Lung (tissue), 12 donors: Measurements from ENCODE around the gene SETBP1. TPM values are rescaled to one million over a fixed set of nuclear protein-coding genes. Genes with fewer than 3 reads are reported as not detected.

Source experiments
- ATAC-seq: fragments of 200-7000 bp; cut with Tn5 transposase; one replicate; pipeline ENCODE4 v1.9.1; 2020; ENCODE audit warnings: moderate number of reproducible peaks; ENCODE audit not compliant: insufficient read depth, low FRiP score
- DNase-seq, 3 donors: peaks; one replicate each; pipeline ENCODE4 v3.0.0-alpha.2; 2013 to 2017
- H3K27ac ChIP-seq, 2 donors: one replicate each; pipeline ENCODE4 v1.5.1; 2013; ENCODE audit warnings: mild to moderate bottlenecking in 2 of 2, moderate library complexity in 2 of 2, control low read depth in 1 of 2, inconsistent platforms in 1 of 2, low read depth in 1 of 2, low read length in 1 of 2
- H3K27me3 ChIP-seq, 3 donors: one replicate each; pipeline ENCODE4 v1.5.1; 2013; ENCODE audit warnings: low read length in 2 of 3; ENCODE audit not compliant: control insufficient read depth in 3 of 3, insufficient read depth in 3 of 3
- H3K36me3 ChIP-seq, 4 donors: one replicate each; pipeline ENCODE4 v1.5.1; 2013; ENCODE audit warnings: low read length in 4 of 4, mild to moderate bottlenecking in 1 of 4, moderate library complexity in 1 of 4; ENCODE audit not compliant: control insufficient read depth in 4 of 4, insufficient read depth in 4 of 4
- H3K4me1 ChIP-seq, 5 donors: one replicate each; pipeline ENCODE4 v1.5.1; 2013; ENCODE audit warnings: low read length in 5 of 5, mild to moderate bottlenecking in 2 of 5, moderate library complexity in 1 of 5; ENCODE audit not compliant: control insufficient read depth in 5 of 5, insufficient read depth in 5 of 5
- H3K4me3 ChIP-seq: one replicate; pipeline ENCODE4 v1.5.1; 2013; ENCODE audit warnings: mild to moderate bottlenecking, control low read depth, moderate library complexity
- H3K9ac ChIP-seq, 2 donors: one replicate each; pipeline ENCODE4 v1.5.1; 2013; ENCODE audit warnings: low read length in 2 of 2, control low read depth in 1 of 2; ENCODE audit not compliant: insufficient read depth in 1 of 2
- H3K9me3 ChIP-seq, 4 donors: one replicate each; pipeline ENCODE4 v1.5.1; 2013; ENCODE audit warnings: low read length in 3 of 4, mild to moderate bottlenecking in 1 of 4, moderate library complexity in 1 of 4; ENCODE audit not compliant: control insufficient read depth in 4 of 4, insufficient read depth in 3 of 4
- WGBS, 2 donors: extraction: QIAGEN DNeasy Blood & Tissue Kit; methylation state at CpG; one replicate each; pipeline ENCODE4 v1.1.7; 2013; 5-methylcytosine and 5-hydroxymethylcytosine counted together
- polyA plus RNA-seq, 2 donors: library from polyadenylated mRNA; stranded (reverse); fragments of 200-250 nt; gene quantifications; one replicate each; pipeline ENCODE4 v1.2.1, GENCODE V29; 2013
- total RNA-seq, 2 donors: library from RNA; depleted of rRNA in 1 of 2; stranded (reverse); fragments of >200 nt in 1 of 2; gene quantifications; one replicate each; pipeline ENCODE4 v1.2.1, GENCODE V29; 2014 to 2021
- TF ChIP-seq, protein P1 (sequence below): IDR thresholded peaks from 2 replicates; pipeline ENCODE4 v1.5.1; 2012; ENCODE audit warnings: mild to moderate bottlenecking; ENCODE audit errors: control extremely low read depth, extremely low read depth
- donor health status: control.
- donor health status: control.
- donor health status: Bipolar disorder and iron deficiency.
- donor health status: healthy.
- donor health status: DM: yes; HTN: yes; CAD: no.

SETBP1 gene
- total and polyA plus RNA-seq, 4 donors = 1.6 to 43.8 (median 16.6) TPM

DNA sequence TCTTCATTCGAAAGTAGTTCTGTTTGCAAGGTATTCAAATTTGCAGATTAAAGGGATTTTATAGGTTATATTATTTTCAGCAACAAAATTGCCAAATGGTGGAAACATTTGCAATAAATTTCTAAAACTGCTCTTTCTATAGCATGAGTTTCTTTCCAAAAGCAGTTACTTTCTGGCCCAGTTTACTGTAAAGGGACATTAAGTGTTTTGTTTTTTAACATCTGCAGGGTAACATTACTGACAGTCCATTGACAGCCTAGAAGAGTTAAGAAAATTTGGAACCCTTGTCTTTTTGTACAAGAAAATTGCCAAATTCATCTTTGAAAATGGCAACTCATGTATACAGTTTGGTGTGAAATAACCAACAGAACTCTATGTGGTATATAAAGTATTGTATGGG is 375.1 kb downstream of the SETBP1 start:
- Histone ChIP-seq H3K4me1 (peaks cover 0 to 63% (median 8%) of the 10 kb centered on the region in 5 donors), H3K36me3 (no peaks in the 10 kb centered on the region), H3K4me3 (no peak overlapping the region), H3K27me3 (no peaks in the 10 kb centered on the region), H3K9ac (no peak overlapping the region), H3K9me3 (no peaks in the 10 kb centered on the region), H3K27ac (no peak overlapping the region)
- TF ChIP-seq, protein P1, sequence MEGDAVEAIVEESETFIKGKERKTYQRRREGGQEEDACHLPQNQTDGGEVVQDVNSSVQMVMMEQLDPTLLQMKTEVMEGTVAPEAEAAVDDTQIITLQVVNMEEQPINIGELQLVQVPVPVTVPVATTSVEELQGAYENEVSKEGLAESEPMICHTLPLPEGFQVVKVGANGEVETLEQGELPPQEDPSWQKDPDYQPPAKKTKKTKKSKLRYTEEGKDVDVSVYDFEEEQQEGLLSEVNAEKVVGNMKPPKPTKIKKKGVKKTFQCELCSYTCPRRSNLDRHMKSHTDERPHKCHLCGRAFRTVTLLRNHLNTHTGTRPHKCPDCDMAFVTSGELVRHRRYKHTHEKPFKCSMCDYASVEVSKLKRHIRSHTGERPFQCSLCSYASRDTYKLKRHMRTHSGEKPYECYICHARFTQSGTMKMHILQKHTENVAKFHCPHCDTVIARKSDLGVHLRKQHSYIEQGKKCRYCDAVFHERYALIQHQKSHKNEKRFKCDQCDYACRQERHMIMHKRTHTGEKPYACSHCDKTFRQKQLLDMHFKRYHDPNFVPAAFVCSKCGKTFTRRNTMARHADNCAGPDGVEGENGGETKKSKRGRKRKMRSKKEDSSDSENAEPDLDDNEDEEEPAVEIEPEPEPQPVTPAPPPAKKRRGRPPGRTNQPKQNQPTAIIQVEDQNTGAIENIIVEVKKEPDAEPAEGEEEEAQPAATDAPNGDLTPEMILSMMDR = no peak
- ATAC-seq (no peak), DNase-seq (peak in 2 of 3 donors; percentile 81 to 82)
- 92 to 96% methylated on average over 1 of the region's 1 CpG for WGBS, 2 donors

DNA sequence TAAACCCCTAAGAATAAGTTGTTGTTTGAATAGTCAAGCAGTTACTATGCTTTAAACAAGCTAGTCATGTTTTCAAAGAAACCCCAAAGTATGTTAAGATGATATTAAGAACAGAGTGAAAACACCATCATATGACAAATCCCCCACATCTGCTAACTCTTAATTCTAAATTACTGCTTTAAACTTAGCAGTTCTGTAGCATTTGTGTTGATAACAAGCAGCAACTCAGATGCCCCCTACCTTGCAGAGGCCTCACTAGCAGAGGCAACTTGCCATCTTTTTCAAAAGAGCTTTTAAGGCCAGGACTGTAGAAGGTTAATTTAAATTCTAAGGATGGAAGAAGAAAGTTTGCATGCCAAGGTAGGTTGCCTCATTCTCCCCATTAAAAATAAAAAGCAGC is 376.2 kb downstream of the SETBP1 start:
- Histone ChIP-seq H3K27me3 (no peaks in the 10 kb centered on the region), H3K36me3 (no peaks in the 10 kb centered on the region), H3K27ac (no peak overlapping the region), H3K4me1 (peaks cover 0 to 53% (median 8%) of the 10 kb centered on the region in 5 donors), H3K4me3 (no peak overlapping the region), H3K9me3 (no peaks in the 10 kb centered on the region), H3K9ac (no peak overlapping the region)
- ATAC-seq (no peak), DNase-seq (no peak)
- TF ChIP-seq, protein P1 = no peak

DNA sequence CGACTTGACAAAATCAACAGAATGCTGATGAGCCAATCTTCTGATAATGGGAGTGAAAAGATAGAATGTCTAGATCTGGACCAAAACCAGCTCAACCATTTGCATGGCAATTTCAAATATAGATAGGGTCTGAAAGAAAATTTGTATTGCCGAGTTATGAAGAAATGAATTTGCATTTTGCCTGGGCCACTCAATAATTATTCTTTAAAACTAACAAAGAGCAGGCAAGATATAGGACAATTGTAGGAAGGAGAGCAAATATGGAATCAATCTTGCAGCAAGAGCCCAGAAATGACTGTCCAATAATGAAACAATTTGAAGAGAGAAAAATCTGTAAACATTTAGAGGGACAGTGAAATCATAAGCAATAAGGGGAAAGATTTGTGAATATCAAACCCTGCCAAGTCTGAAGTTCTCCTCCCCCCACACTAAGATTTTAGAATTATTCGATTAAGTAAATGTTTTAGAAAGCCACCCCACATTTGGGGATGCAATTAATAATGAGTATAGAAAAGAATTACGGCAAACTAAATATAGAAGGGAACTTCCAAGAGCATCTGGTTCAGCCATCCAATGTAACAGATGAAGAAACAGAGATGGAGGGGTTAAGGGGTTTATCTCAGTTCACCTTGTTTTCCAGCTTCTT is 377.4 kb downstream of the SETBP1 start:
- H3K9me3 ChIP-seq = peaks cover 0 to 2% (median 0%) of the 10 kb centered on the region in 4 donors
- no peak overlapping the region for H3K4me3 ChIP-seq
- peaks cover 0 to 42% (median 8%) of the 10 kb centered on the region in 5 donors for H3K4me1 ChIP-seq
- H3K27me3 ChIP-seq = no peaks in the 10 kb centered on the region
- TF ChIP-seq, protein P1 = no peak
- no peak overlapping the region for H3K27ac ChIP-seq
- WGBS, 2 donors = 76 to 91% methylated on average over 4 of the region's 4 CpGs
- H3K9ac ChIP-seq = no peak overlapping the region
- no peak for ATAC-seq
- H3K36me3 ChIP-seq = no peaks in the 10 kb centered on the region
- DNase-seq = peak in 2 of 3 donors; percentile 53 to 58

DNA sequence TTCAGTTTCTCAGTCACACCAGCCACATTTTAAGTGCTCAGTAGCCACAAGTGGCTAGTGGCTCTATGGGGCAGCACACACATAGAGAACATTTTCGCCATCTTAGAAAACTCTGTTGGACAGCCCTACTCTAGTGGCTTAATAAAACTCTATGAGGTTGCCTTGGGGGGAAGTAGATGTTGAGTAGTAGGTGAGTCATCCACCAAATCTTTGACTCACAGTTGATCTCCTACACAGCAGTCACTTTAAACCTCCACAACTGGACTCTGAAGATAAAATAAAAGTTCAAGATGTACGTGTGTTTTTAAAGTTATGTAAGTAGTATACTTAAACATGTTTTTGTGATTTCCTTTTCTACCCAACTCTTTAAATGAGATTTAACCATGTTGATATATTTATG is 379.0 kb downstream of the SETBP1 start:
- Histone ChIP-seq H3K27ac (no peak overlapping the region), H3K27me3 (no peaks in the 10 kb centered on the region), H3K36me3 (peaks cover 0 to 6% (median 1%) of the 10 kb centered on the region in 4 donors), H3K9me3 (peaks cover 0 to 4% (median 0%) of the 10 kb centered on the region in 4 donors), H3K9ac (no peak overlapping the region), H3K4me1 (peaks cover 0 to 29% (median 8%) of the 10 kb centered on the region in 5 donors), H3K4me3 (no peak overlapping the region)
- 66 to 78% methylated on average over 2 of the region's 2 CpGs for WGBS, 2 donors
- ATAC-seq (peak; percentile 47), DNase-seq (no peak)
- TF ChIP-seq, protein P1 = no peak
